CD4-positive, alpha-beta T cell (primary cell): ENCODE results near the gene PRKAR1A. TPM values are rescaled to one million over a fixed set of nuclear protein-coding genes. Genes with fewer than 3 reads are reported as not detected.

Source experiments
- ATAC-seq: fragments of 200-7000 bp; cut with Tn5 transposase; one replicate; pipeline ENCODE4 v1.10.0; 2022; ENCODE audit warnings: mild to moderate bottlenecking; ENCODE audit not compliant: poor library complexity
- CTCF ChIA-PET: fragments of 350-600 bp; sonication (Branson Sonifier 250); formaldehyde crosslinking; loops from one replicate; lab custom pipeline; 2021; ENCODE audit warnings: antibody characterized with exemption, inconsistent platforms; lab: Charles Lee
- POLR2A ChIA-PET: fragments of 350-600 bp; sonication (Branson Sonifier 250); formaldehyde crosslinking; loops from one replicate; lab custom pipeline; 2021; ENCODE audit warnings: antibody characterized with exemption, inconsistent platforms; lab: Charles Lee
- DNase-seq, 14 experiments: peaks; one replicate each; pipeline ENCODE4 v3.0.0-alpha.2; 2013 to 2020; ENCODE audit warnings: mixed read lengths in 2 of 14
- H3K27ac ChIP-seq, 2 donors: one replicate each; pipeline versions ENCODE4 v1.5.1 to v1.7.0; 2013; ENCODE audit warnings: low read length in 2 of 2, low read depth in 1 of 2, mild to moderate bottlenecking in 1 of 2
- H3K27me3 ChIP-seq, 2 experiments: 1 replicate in 1 of 2; 2 replicates in 1 of 2; pipeline versions ENCODE4 v1.6.1 to v1.7.0; 2013; ENCODE audit warnings: low read length in 2 of 2, control low read depth in 1 of 2, mild to moderate bottlenecking in 1 of 2, moderate library complexity in 1 of 2; ENCODE audit not compliant: insufficient read depth in 2 of 2, control insufficient read depth in 1 of 2
- H3K36me3 ChIP-seq: one replicate; pipeline ENCODE4 v1.6.1; 2013; ENCODE audit warnings: low read length, control low read depth; ENCODE audit not compliant: insufficient read depth
- H3K4me1 ChIP-seq: one replicate; pipeline ENCODE4 v1.6.1; 2013; ENCODE audit warnings: low read length, control low read depth; ENCODE audit not compliant: insufficient read depth
- H3K4me3 ChIP-seq: one replicate; pipeline ENCODE4 v1.5.1; 2013; ENCODE audit warnings: mild to moderate bottlenecking, low read length, moderate library complexity
- H3K9me3 ChIP-seq, 2 experiments: 1 replicate in 1 of 2; 2 replicates in 1 of 2; pipeline versions ENCODE4 v1.6.1 to v1.7.0; 2013; ENCODE audit warnings: low read length in 2 of 2, mild to moderate bottlenecking in 2 of 2, control low read depth in 1 of 2, moderate library complexity in 1 of 2; ENCODE audit not compliant: control insufficient read depth in 1 of 2, insufficient read depth in 1 of 2
- H3K27ac Mint-ChIP-seq: one replicate; pipeline ENCODE4 v1.8.0; 2020; ENCODE audit warnings: mixed read lengths
- H3K27me3 Mint-ChIP-seq: one replicate; pipeline ENCODE4 v1.8.0; 2021; ENCODE audit warnings: mixed read lengths
- H3K36me3 Mint-ChIP-seq: one replicate; pipeline ENCODE4 v1.8.0; 2021; ENCODE audit warnings: low read depth, mixed read lengths
- H3K4me1 Mint-ChIP-seq: one replicate; pipeline ENCODE4 v1.8.0; 2021; ENCODE audit warnings: low read depth, mixed read lengths
- H3K4me3 Mint-ChIP-seq: one replicate; pipeline ENCODE4 v1.8.0; 2020; ENCODE audit warnings: mild to moderate bottlenecking, mixed read lengths
- H3K9me3 Mint-ChIP-seq: one replicate; pipeline ENCODE4 v1.8.0; 2020; ENCODE audit warnings: mixed read lengths
- CTCF ChIP-seq: fragments of 200-600 bp; IDR thresholded peaks from one replicate; pipeline ENCODE4 v1.8.0; 2022; ENCODE audit warnings: antibody characterized with exemption, mild to moderate bottlenecking
- intact Hi-C, 2 experiments: fragments of 100-400 bp; cut with DNase I in 1 of 2; cut with micrococcal nuclease in 1 of 2; formaldehyde crosslinking; loops; one replicate each; pipeline versions ENCODE4 v1.15.1 to v1.9.0; 2023 to 2025; cut with DNase I, micrococcal nuclease
- total RNA-seq, 174 experiments: library from RNA in 2 of 174; stranded (reverse) in 2 of 174; gene quantifications; one replicate each; pipeline ENCODE4 v1.2.3 and lab custom pipeline; 2021 to 2026

The PRKAR1A gene
- total RNA-seq, 2 experiments from 2014 or later: 88.8 to 89.1 TPM

GRCh38 chr17:68501074-68501473 lies 11.2 kb upstream of the PRKAR1A start:
- Histone ChIP-seq H3K27ac (no peak overlapping the region), H3K36me3 (no peaks in the 10 kb centered on the region), H3K9me3 (no peaks in the 10 kb centered on the region), H3K27me3 (no peaks in the 10 kb centered on the region), H3K4me3 (no peak overlapping the region), H3K4me1 (peaks cover 12% of the 10 kb centered on the region)
- H3K27me3 Mint-ChIP-seq: peaks cover 4% of the 10 kb centered on the region
- peaks cover 17% of the 10 kb centered on the region for H3K4me1 Mint-ChIP-seq
- TF ChIP-seq CTCF: no peak
- DNase-seq: no peak
- H3K27ac Mint-ChIP-seq: no peak overlapping the region
- peaks cover 5% of the 10 kb centered on the region for H3K36me3 Mint-ChIP-seq
- ChIA-PET POLR2A (no interaction called here), CTCF (no interaction called here)
- intact Hi-C loops: no loop called here
- H3K4me3 Mint-ChIP-seq: no peak overlapping the region
- peaks cover 4% of the 10 kb centered on the region for H3K9me3 Mint-ChIP-seq
- no peak for ATAC-seq

GRCh38 chr17:68505951-68506350 lies 6.3 kb upstream of the PRKAR1A start:
- H3K36me3 Mint-ChIP-seq: no peaks in the 10 kb centered on the region
- H3K4me3 ChIP-seq: no peak overlapping the region
- peaks cover under 1% of the 10 kb centered on the region for H3K4me1 Mint-ChIP-seq
- H3K36me3 ChIP-seq: no peaks in the 10 kb centered on the region
- H3K27me3 Mint-ChIP-seq: no peaks in the 10 kb centered on the region
- no peak overlapping the region for H3K27ac Mint-ChIP-seq
- ATAC-seq (no peak), DNase-seq (no peak)
- H3K9me3 Mint-ChIP-seq: no peaks in the 10 kb centered on the region
- POLR2A ChIA-PET: no interaction called here
- H3K27ac ChIP-seq: no peak overlapping the region
- intact Hi-C loops: no loop called here
- H3K4me3 Mint-ChIP-seq: no peak overlapping the region
- CTCF ChIA-PET: no interaction called here
- H3K4me1 ChIP-seq: no peaks in the 10 kb centered on the region
- TF ChIP-seq CTCF: no peak
- H3K9me3 ChIP-seq: no peaks in the 10 kb centered on the region
- H3K27me3 ChIP-seq: no peaks in the 10 kb centered on the region

- H3K27ac Mint-ChIP-seq: no peak overlapping the region
- POLR2A ChIA-PET: interaction anchor here (0.6 kb wide), 1 partner anchor 291 kb away, joined by 3 read pairs; no protein-coding TSS in a partner anchor
- H3K4me3 Mint-ChIP-seq: no peak overlapping the region
These were observed 4.7 kb upstream of the PRKAR1A start for GRCh38 chr17:68507576-68507975.

More at GRCh38 chr17:68507576-68507975, 4.7 kb upstream of the PRKAR1A start:
- Histone ChIP-seq H3K27me3 (no peaks in the 10 kb centered on the region), H3K4me1 (peaks cover 6% of the 10 kb centered on the region), H3K9me3 (no peaks in the 10 kb centered on the region), H3K27ac (no peak overlapping the region), H3K36me3 (no peaks in the 10 kb centered on the region), H3K4me3 (no peak overlapping the region)
- Mint-ChIP-seq H3K9me3 (no peaks in the 10 kb centered on the region), H3K36me3 (peaks cover 6% of the 10 kb centered on the region), H3K4me1 (peaks cover 10% of the 10 kb centered on the region), H3K27me3 (no peaks in the 10 kb centered on the region)
- CTCF ChIA-PET: no interaction called here
- ATAC-seq: no peak
- no peak for TF ChIP-seq CTCF
- intact Hi-C loops: no loop called here
- DNase-seq: no peak
